GM23338 (cell line): Measurements from ENCODE around the gene DRC3. TPM values are rescaled to one million over a fixed set of nuclear protein-coding genes. Genes with fewer than 3 reads are reported as not detected.

ENCODE experiments used
- ATAC-seq: fragments of 200-7000 bp; cut with Tn5 transposase; 3 replicates; pipeline ENCODE4 v1.9.1; 2020
- DNase-seq: peaks from one replicate; pipeline ENCODE4 v3.0.0-alpha.2; 2015; ENCODE audit warnings: low spot score
- H2AFZ ChIP-seq: fragments of 200-600 bp; sonication (generic); 2 replicates; pipeline ENCODE4 v1.8.0; 2016; ENCODE audit warnings: antibody characterized with exemption, mild to moderate bottlenecking, moderate library complexity
- H3F3A ChIP-seq: fragments of 200-600 bp; sonication (generic); replicated peaks from 2 replicates; pipeline ENCODE4 v1.8.0; 2017; ENCODE audit warnings: antibody characterized with exemption, mixed run types, low read depth
- H3K27ac ChIP-seq: fragments of 200-600 bp; sonication (generic); 2 replicates; pipeline ENCODE4 v1.6.1; 2016; ENCODE audit warnings: low read depth
- H3K27me3 ChIP-seq: fragments of 200-600 bp; sonication (generic); 2 replicates; pipeline ENCODE4 v1.8.0; 2016; ENCODE audit warnings: mild to moderate bottlenecking, mixed run types, moderate library complexity; ENCODE audit not compliant: insufficient read depth
- H3K36me3 ChIP-seq: fragments of 200-600 bp; sonication (generic); 2 replicates; pipeline ENCODE4 v1.8.0; 2016; ENCODE audit warnings: mild to moderate bottlenecking; ENCODE audit not compliant: insufficient read depth
- H3K4me1 ChIP-seq: fragments of 200-600 bp; sonication (generic); 2 replicates; pipeline ENCODE4 v1.8.0; 2016; ENCODE audit warnings: mild to moderate bottlenecking, moderate library complexity; ENCODE audit not compliant: insufficient read depth
- H3K4me2 ChIP-seq: fragments of 200-600 bp; sonication (generic); 2 replicates; pipeline ENCODE4 v1.7.1; 2017; ENCODE audit warnings: mixed run types
- H3K4me3 ChIP-seq: fragments of 200-600 bp; sonication (generic); 2 replicates; pipeline ENCODE4 v1.6.1; 2016; ENCODE audit warnings: mixed run types
- H3K79me2 ChIP-seq: fragments of 200-600 bp; sonication (generic); replicated peaks from 2 replicates; pipeline ENCODE4 v1.8.0; 2017; ENCODE audit warnings: mild to moderate bottlenecking; ENCODE audit not compliant: insufficient read depth
- H3K9me2 ChIP-seq: fragments of 200-600 bp; sonication (generic); 2 replicates; pipeline ENCODE4 v1.8.0; 2017; ENCODE audit not compliant: insufficient read depth
- H4K20me1 ChIP-seq: fragments of 200-600 bp; sonication (generic); replicated peaks from 2 replicates; pipeline ENCODE4 v1.8.0; 2017; ENCODE audit warnings: mild to moderate bottlenecking; ENCODE audit not compliant: insufficient read depth
- H3K27ac Mint-ChIP-seq: 2 replicates; pipeline ENCODE4 v1.8.0; 2020; ENCODE audit warnings: inconsistent platforms, mild to moderate bottlenecking, moderate library complexity, mixed read lengths
- H3K27me3 Mint-ChIP-seq: 3 replicates; pipeline ENCODE4 v1.8.0; 2022; ENCODE audit warnings: low read depth, mild to moderate bottlenecking, moderate library complexity, mixed read lengths, inconsistent platforms; ENCODE audit not compliant: insufficient read depth, poor library complexity
- H3K36me3 Mint-ChIP-seq: 3 replicates; pipeline ENCODE4 v1.8.0; 2021; ENCODE audit warnings: low read depth, mild to moderate bottlenecking, inconsistent platforms, moderate library complexity, mixed read lengths
- H3K4me1 Mint-ChIP-seq: 3 replicates; pipeline ENCODE4 v1.8.0; 2020; ENCODE audit warnings: mild to moderate bottlenecking, inconsistent platforms, mixed read lengths
- H3K4me3 Mint-ChIP-seq: 3 replicates; pipeline ENCODE4 v1.8.0; 2021; ENCODE audit warnings: moderate library complexity, mild to moderate bottlenecking, inconsistent platforms, mixed read lengths
- H3K9me3 Mint-ChIP-seq: 3 replicates; pipeline ENCODE4 v1.8.0; 2020; ENCODE audit warnings: moderate library complexity, mild to moderate bottlenecking, inconsistent platforms, mixed read lengths
- CREB1 ChIP-seq: fragments of 250-450 bp; sonication (Bioruptor Pico); IDR thresholded peaks from 2 replicates; pipeline ENCODE4 v1.5.0; 2020; ENCODE audit warnings: low read depth, mild to moderate bottlenecking, moderate library complexity
- EZH2 ChIP-seq: fragments of 200-600 bp; sonication (generic); IDR thresholded peaks from one replicate; pipeline ENCODE4 v1.8.0; 2017; ENCODE audit warnings: antibody characterized with exemption, mild to moderate bottlenecking, low read depth; ENCODE audit not compliant: unreplicated experiment
- EZH2phosphoT487 ChIP-seq: fragments of 200-600 bp; sonication (generic); IDR thresholded peaks from one replicate; pipeline ENCODE4 v1.8.1; 2018; ENCODE audit warnings: antibody characterized with exemption; ENCODE audit not compliant: unreplicated experiment
- JUNB ChIP-seq: IDR thresholded peaks from one replicate; pipeline ENCODE4 v1.6.1; 2016; ENCODE audit warnings: antibody characterized with exemption; ENCODE audit not compliant: unreplicated experiment
- NANOG ChIP-seq: IDR thresholded peaks from 2 replicates; pipeline ENCODE4 v1.6.1; 2016; ENCODE audit warnings: antibody characterized with exemption, borderline replicate concordance
- STAT1 ChIP-seq: IDR thresholded peaks from one replicate; pipeline ENCODE4 v1.6.1; 2016; ENCODE audit warnings: antibody characterized with exemption; ENCODE audit not compliant: unreplicated experiment
- ZNF114 ChIP-seq: fragments of 250-450 bp; sonication (Bioruptor Pico); IDR thresholded peaks from 2 replicates; pipeline ENCODE4 v1.5.0; 2020; ENCODE audit warnings: mild to moderate bottlenecking, moderate library complexity
- ZNF331 ChIP-seq: fragments of 250-450 bp; sonication (Bioruptor Pico); IDR thresholded peaks from 2 replicates; pipeline ENCODE4 v1.5.0; 2020; ENCODE audit warnings: low read depth, mild to moderate bottlenecking, moderate library complexity
- polyA plus RNA-seq: library from polyadenylated mRNA; unstranded; fragments of >200 nt; fragmentation: Nextera tagmentation; extraction: Ambion mirVana; gene quantifications from 2 replicates; pipeline ENCODE4 v1.2.1, GENCODE V29; 2016
- total RNA-seq: library from RNA; depleted of rRNA; stranded (reverse); fragments of >200 nt; shearing (Covaris generic); gene quantifications from 2 replicates; pipeline ENCODE4 v1.2.3, GENCODE V29; 2014
- TF ChIP-seq, protein P1 (sequence below): IDR thresholded peaks from 2 replicates; pipeline ENCODE4 v1.6.1; 2016; ENCODE audit warnings: antibody characterized with exemption
- TF ChIP-seq, protein P2 (sequence below): fragments of 250-450 bp; sonication (Bioruptor Pico); IDR thresholded peaks from 2 replicates; pipeline ENCODE4 v1.5.0; 2020; ENCODE audit warnings: mild to moderate bottlenecking, moderate library complexity

Gene DRC3
- total and polyA plus RNA-seq, 2 experiments from 2014 or later = 1.1 TPM; not detected in 1

- H2AFZ ChIP-seq = peak overlapping the region; percentile 33; the same call in 1 of the 2 replicates
- no peak overlapping the region for H3K27ac Mint-ChIP-seq
- no peaks in the 10 kb centered on the region for H3K27me3 ChIP-seq
- H3K4me1 Mint-ChIP-seq = peaks cover 9% of the 10 kb centered on the region
- H3K4me3 Mint-ChIP-seq = no peak overlapping the region
- H3K9me3 Mint-ChIP-seq = no peaks in the 10 kb centered on the region
- no peak overlapping the region for H3K27ac ChIP-seq
- H3K79me2 ChIP-seq = no peaks in the 10 kb centered on the region
- DNase-seq (no peak), ATAC-seq (no peak; the same call in 2 of the 3 replicates)
- no peak overlapping the region for H3K4me3 ChIP-seq
- TF ChIP-seq, protein P1, sequence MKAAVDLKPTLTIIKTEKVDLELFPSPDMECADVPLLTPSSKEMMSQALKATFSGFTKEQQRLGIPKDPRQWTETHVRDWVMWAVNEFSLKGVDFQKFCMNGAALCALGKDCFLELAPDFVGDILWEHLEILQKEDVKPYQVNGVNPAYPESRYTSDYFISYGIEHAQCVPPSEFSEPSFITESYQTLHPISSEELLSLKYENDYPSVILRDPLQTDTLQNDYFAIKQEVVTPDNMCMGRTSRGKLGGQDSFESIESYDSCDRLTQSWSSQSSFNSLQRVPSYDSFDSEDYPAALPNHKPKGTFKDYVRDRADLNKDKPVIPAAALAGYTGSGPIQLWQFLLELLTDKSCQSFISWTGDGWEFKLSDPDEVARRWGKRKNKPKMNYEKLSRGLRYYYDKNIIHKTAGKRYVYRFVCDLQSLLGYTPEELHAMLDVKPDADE = no peak
- TF ChIP-seq CREB1 (CRISPR knock-in tag) = no peak
- TF ChIP-seq JUNB = no peak
- no peak for TF ChIP-seq EZH2phosphoT487
- TF ChIP-seq STAT1 = no peak
- no peaks in the 10 kb centered on the region for H3K27me3 Mint-ChIP-seq
- peaks cover 11% of the 10 kb centered on the region; the same call in 1 of the 2 replicates for H3K4me1 ChIP-seq
- no peak overlapping the region for H3K4me2 ChIP-seq
- no peaks in the 10 kb centered on the region for H3K36me3 Mint-ChIP-seq
- H4K20me1 ChIP-seq = no peaks in the 10 kb centered on the region
- no peaks in the 10 kb centered on the region for H3F3A ChIP-seq
- H3K9me2 ChIP-seq = no peaks in the 10 kb centered on the region
- H3K36me3 ChIP-seq = no peaks in the 10 kb centered on the region
Observed at GRCh38 chr17:17928398-17929287, 44.0 kb upstream of the DRC3 start.

- Histone ChIP-seq H4K20me1 (no peaks in the 10 kb centered on the region), H3K27ac (no peak overlapping the region), H3K27me3 (no peaks in the 10 kb centered on the region), H3K4me2 (no peak overlapping the region), H3K4me1 (peaks cover 11% of the 10 kb centered on the region; the same call in 1 of the 2 replicates), H2AFZ (no peak overlapping the region), H3F3A (no peaks in the 10 kb centered on the region), H3K36me3 (no peaks in the 10 kb centered on the region), H3K4me3 (no peak overlapping the region), H3K9me2 (no peaks in the 10 kb centered on the region), H3K79me2 (no peaks in the 10 kb centered on the region)
- Mint-ChIP-seq H3K9me3 (no peaks in the 10 kb centered on the region), H3K4me1 (peaks cover 9% of the 10 kb centered on the region), H3K27me3 (no peaks in the 10 kb centered on the region), H3K4me3 (no peak overlapping the region), H3K36me3 (no peaks in the 10 kb centered on the region), H3K27ac (no peak overlapping the region)
- no peak for ATAC-seq
- no peak for DNase-seq
- TF ChIP-seq EZH2 = no peak
- no peak for TF ChIP-seq ZNF114 (CRISPR knock-in tag)
- no peak for TF ChIP-seq NANOG
- TF ChIP-seq JUNB = no peak
- no peak for TF ChIP-seq ZNF331 (CRISPR knock-in tag)
- TF ChIP-seq CREB1 (CRISPR knock-in tag) = no peak
- TF ChIP-seq STAT1 = no peak
- TF ChIP-seq, protein P2, sequence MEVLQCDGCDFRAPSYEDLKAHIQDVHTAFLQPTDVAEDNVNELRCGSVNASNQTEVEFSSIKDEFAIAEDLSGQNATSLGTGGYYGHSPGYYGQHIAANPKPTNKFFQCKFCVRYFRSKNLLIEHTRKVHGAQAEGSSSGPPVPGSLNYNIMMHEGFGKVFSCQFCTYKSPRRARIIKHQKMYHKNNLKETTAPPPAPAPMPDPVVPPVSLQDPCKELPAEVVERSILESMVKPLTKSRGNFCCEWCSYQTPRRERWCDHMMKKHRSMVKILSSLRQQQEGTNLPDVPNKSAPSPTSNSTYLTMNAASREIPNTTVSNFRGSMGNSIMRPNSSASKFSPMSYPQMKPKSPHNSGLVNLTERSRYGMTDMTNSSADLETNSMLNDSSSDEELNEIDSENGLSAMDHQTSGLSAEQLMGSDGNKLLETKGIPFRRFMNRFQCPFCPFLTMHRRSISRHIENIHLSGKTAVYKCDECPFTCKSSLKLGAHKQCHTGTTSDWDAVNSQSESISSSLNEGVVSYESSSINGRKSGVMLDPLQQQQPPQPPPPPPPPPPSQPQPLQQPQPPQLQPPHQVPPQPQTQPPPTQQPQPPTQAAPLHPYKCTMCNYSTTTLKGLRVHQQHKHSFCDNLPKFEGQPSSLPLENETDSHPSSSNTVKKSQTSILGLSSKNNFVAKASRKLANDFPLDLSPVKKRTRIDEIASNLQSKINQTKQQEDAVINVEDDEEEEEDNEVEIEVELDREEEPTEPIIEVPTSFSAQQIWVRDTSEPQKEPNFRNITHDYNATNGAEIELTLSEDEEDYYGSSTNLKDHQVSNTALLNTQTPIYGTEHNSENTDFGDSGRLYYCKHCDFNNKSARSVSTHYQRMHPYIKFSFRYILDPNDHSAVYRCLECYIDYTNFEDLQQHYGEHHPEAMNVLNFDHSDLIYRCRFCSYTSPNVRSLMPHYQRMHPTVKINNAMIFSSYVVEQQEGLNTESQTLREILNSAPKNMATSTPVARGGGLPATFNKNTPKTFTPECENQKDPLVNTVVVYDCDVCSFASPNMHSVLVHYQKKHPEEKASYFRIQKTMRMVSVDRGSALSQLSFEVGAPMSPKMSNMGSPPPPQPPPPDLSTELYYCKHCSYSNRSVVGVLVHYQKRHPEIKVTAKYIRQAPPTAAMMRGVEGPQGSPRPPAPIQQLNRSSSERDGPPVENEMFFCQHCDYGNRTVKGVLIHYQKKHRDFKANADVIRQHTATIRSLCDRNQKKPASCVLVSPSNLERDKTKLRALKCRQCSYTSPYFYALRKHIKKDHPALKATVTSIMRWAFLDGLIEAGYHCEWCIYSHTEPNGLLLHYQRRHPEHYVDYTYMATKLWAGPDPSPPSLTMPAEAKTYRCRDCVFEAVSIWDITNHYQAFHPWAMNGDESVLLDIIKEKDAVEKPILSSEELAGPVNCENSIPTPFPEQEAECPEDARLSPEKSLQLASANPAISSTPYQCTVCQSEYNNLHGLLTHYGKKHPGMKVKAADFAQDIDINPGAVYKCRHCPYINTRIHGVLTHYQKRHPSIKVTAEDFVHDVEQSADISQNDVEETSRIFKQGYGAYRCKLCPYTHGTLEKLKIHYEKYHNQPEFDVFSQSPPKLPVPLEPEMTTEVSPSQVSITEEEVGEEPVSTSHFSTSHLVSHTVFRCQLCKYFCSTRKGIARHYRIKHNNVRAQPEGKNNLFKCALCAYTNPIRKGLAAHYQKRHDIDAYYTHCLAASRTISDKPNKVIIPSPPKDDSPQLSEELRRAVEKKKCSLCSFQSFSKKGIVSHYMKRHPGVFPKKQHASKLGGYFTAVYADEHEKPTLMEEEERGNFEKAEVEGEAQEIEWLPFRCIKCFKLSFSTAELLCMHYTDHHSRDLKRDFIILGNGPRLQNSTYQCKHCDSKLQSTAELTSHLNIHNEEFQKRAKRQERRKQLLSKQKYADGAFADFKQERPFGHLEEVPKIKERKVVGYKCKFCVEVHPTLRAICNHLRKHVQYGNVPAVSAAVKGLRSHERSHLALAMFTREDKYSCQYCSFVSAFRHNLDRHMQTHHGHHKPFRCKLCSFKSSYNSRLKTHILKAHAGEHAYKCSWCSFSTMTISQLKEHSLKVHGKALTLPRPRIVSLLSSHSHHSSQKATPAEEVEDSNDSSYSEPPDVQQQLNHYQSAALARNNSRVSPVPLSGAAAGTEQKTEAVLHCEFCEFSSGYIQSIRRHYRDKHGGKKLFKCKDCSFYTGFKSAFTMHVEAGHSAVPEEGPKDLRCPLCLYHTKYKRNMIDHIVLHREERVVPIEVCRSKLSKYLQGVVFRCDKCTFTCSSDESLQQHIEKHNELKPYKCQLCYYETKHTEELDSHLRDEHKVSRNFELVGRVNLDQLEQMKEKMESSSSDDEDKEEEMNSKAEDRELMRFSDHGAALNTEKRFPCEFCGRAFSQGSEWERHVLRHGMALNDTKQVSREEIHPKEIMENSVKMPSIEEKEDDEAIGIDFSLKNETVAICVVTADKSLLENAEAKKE (CRISPR knock-in tag) = no peak
- no peak for TF ChIP-seq EZH2phosphoT487
Observed at GRCh38 chr17:17929655-17930380, 42.8 kb upstream of the DRC3 start.
